ENCODE measurements around the gene TEX50.
"Not testable (repeated sequence)": the region's sequence is repeated elsewhere in the genome, so short reads cannot be mapped to it uniquely, and the experiment has no call there.

Gene TEX50

GRCh38 chr1:173669491-173669941, 34.4 kb downstream of the TEX50 start, which contains the start of gene ANKRD45:
ANKRD45 (minus strand) TSS chr1:173669851; CDS start chr1:173659418, 10,433 bp downstream.
- Histone ChIP-seq H3K27ac (ENCODE audit: low read length) (no peak within 1 kb of the TSS), H3K36me3 (ENCODE audit: control insufficient read depth, low read depth, low read length) (no peaks in the 10 kb centered on the region), H3K27me3 (ENCODE audit: control insufficient read depth, insufficient read depth, low read length) (peaks cover 11% of the 10 kb centered on the region), H3K4me3 (ENCODE audit: low read length) (peak within 1 kb of the TSS; percentile 79), H3K9me3 (ENCODE audit: control insufficient read depth, low read depth, low read length) (no peaks in the 10 kb centered on the region), H3K4me1 (ENCODE audit: control insufficient read depth, low read depth, low read length) (peaks cover 16% of the 10 kb centered on the region), H3K9ac (ENCODE audit: low read length) (peak within 1 kb of the TSS; percentile 69)

GRCh38 chr1:173674496-173674895, 39.4 kb downstream of the TEX50 start:
- H3K4me1 ChIP-seq (ENCODE audit: control insufficient read depth, low read depth, low read length); H3K27ac ChIP-seq (ENCODE audit: low read length); H3K4me3 ChIP-seq (ENCODE audit: low read length); H3K9ac ChIP-seq (ENCODE audit: low read length); H3K36me3 ChIP-seq (ENCODE audit: control insufficient read depth, low read depth, low read length); H3K9me3 ChIP-seq (ENCODE audit: control insufficient read depth, low read depth, low read length): not testable (repeated sequence)
- H3K27me3 ChIP-seq (ENCODE audit: control insufficient read depth, insufficient read depth, low read length) = peaks cover 11% of the 10 kb centered on the region

- not testable (repeated sequence) for H3K4me3 ChIP-seq (ENCODE audit: low read length); H3K27ac ChIP-seq (ENCODE audit: low read length); H3K27me3 ChIP-seq (ENCODE audit: control insufficient read depth, insufficient read depth, low read length); H3K9ac ChIP-seq (ENCODE audit: low read length); H3K36me3 ChIP-seq (ENCODE audit: control insufficient read depth, low read depth, low read length); H3K9me3 ChIP-seq (ENCODE audit: control insufficient read depth, low read depth, low read length)
- peaks cover 15% of the 10 kb centered on the region for H3K4me1 ChIP-seq (ENCODE audit: control insufficient read depth, low read depth, low read length)
Observed at GRCh38 chr1:173680152-173680551, 45.0 kb downstream of the TEX50 start.

GRCh38 chr1:173682184-173682583, 47.0 kb downstream of the TEX50 start:
- no peaks in the 10 kb centered on the region for H3K9me3 ChIP-seq (ENCODE audit: control insufficient read depth, low read depth, low read length)
- no peak overlapping the region for H3K27ac ChIP-seq (ENCODE audit: low read length)
- H3K9ac ChIP-seq (ENCODE audit: low read length) = no peak overlapping the region
- no peaks in the 10 kb centered on the region for H3K36me3 ChIP-seq (ENCODE audit: control insufficient read depth, low read depth, low read length)
- H3K4me3 ChIP-seq (ENCODE audit: low read length) = no peak overlapping the region
- no peaks in the 10 kb centered on the region for H3K27me3 ChIP-seq (ENCODE audit: control insufficient read depth, insufficient read depth, low read length)
- peaks cover 15% of the 10 kb centered on the region for H3K4me1 ChIP-seq (ENCODE audit: control insufficient read depth, low read depth, low read length)

DNA sequence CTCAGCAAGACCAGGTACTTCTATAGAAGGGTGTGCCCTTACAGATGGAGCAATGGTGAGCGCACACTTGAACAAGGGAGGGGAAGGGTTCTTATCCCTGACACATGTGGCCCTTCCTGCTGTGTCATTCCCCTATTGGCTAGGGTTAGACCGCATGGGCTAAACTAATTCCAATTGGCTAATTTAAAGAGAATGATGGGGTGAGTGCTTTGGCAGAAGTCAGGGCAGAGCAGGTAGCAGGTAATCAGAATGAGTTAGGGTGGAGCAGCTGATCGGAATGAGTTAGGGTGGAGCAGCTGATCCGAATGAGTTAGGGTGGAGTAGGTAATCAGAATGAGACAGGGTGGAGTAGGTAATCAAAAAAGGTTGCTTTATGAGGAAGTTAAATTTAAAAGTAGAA, 48.7 kb downstream of the TEX50 start:
- H3K4me3 ChIP-seq (ENCODE audit: low read length); H3K27me3 ChIP-seq (ENCODE audit: control insufficient read depth, insufficient read depth, low read length); H3K9me3 ChIP-seq (ENCODE audit: control insufficient read depth, low read depth, low read length); H3K27ac ChIP-seq (ENCODE audit: low read length); H3K36me3 ChIP-seq (ENCODE audit: control insufficient read depth, low read depth, low read length); H3K9ac ChIP-seq (ENCODE audit: low read length): not testable (repeated sequence)
- peaks cover 25% of the 10 kb centered on the region for H3K4me1 ChIP-seq (ENCODE audit: control insufficient read depth, low read depth, low read length)

DNA sequence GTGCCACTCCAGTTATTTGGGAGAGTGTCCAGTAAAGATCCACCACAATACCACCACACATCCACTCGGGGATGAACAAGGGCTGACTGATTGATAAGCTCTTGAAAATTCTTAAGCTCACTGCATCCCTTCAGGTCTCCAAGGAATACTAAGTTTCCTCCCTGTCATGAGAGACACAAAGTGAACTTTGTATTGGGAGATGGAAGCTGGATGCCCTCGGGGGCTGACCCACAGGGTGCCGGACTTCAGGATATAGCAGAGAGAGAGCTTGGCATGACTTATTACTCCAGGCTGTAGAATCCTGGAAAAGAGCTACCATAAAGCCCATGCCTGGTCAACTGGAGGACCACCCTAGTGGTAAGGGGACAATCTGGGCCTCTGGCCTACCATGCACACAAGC, 50.0 kb downstream of the TEX50 start:
- H3K9ac ChIP-seq (ENCODE audit: low read length); H3K27ac ChIP-seq (ENCODE audit: low read length): not testable (repeated sequence)
- H3K4me1 ChIP-seq (ENCODE audit: control insufficient read depth, low read depth, low read length) = peaks cover 31% of the 10 kb centered on the region

More for the DNA sequence above, 50.0 kb downstream of the TEX50 start:
- H3K4me3 ChIP-seq (ENCODE audit: low read length); H3K36me3 ChIP-seq (ENCODE audit: control insufficient read depth, low read depth, low read length); H3K9me3 ChIP-seq (ENCODE audit: control insufficient read depth, low read depth, low read length); H3K27me3 ChIP-seq (ENCODE audit: control insufficient read depth, insufficient read depth, low read length): not testable (repeated sequence)

All from iPS-18a (cell line).